ENCODE results near the gene DPY19L1. TPM values are rescaled to one million over a fixed set of nuclear protein-coding genes. Genes with fewer than 3 reads are reported as not detected.
"Not testable (repeated sequence)": the region's sequence is repeated elsewhere in the genome, so short reads cannot be mapped to it uniquely, and the experiment has no call there.

Gene DPY19L1
- total RNA-seq (10 to 100 TPM; 25.4 to 41.6 (median 29.9) TPM), polyA plus RNA-seq (1 to 10 TPM; 4.8 to 7.3 (median 6.8) TPM)
- long read RNA-seq, donor 1, full-length matches to known transcripts: 1 of 1 reads
- long read RNA-seq, donor 1, partial matches to known transcripts: 0 of 1 reads
- long read RNA-seq, donor 1, other reads (novel, unspliced or antisense): 0 of 1 reads
- long read RNA-seq, donor 2: 0 reads

- Histone ChIP-seq H3K4me1 (peaks cover 14 to 53% (median 27%) of the 10 kb centered on the region in 6 donors), H3K4me3 (peak within 1 kb of the TSS; percentile 64 to 97 (median 84)), H3K36me3 (no peaks in the 10 kb centered on the region), H3K27ac (peak within 1 kb of the TSS; percentile 75 to 91 (median 87)), H3K27me3 (replicated peaks in 1 of 7) (no peaks in the 10 kb centered on the region), H3K9me3 (no peaks in the 10 kb centered on the region)
- peak in 1 of 3 donors; percentile 42 for TF ChIP-seq POLR2A (IDR thresholded peaks at IDR 0.05)
- TF ChIP-seq CTCF (IDR thresholded peaks at IDR 0.05 in 8 of 11, conservative IDR thresholded peaks at IDR 0.05 in 3 of 11): no peak
- peak in 2 of 3 donors; percentile 68 to 79 for TF ChIP-seq POLR2AphosphoS5 (IDR thresholded peaks at IDR 0.05)
- no peak for DNase-seq
- intact Hi-C loops (cut with DNase I; ENCODE audit: low total_unique reads): loop anchor here (10.0 kb wide), 1 partner anchor 212 kb away; no protein-coding TSS in a partner anchor
- WGBS, 5 donors: 0 to 5% (median 0%) methylated on average over 3 to 48 of the region's 48 CpGs
Observed at GRCh38 chr7:35037211-35037525, at the start of gene DPY19L1. Gene DPY19L1, minus strand, starts transcription at chr7:35037485. Its CDS starts 91 bp downstream, at chr7:35037394.

GRCh38 chr7:35079517-35079916, 42.2 kb upstream of the DPY19L1 start:
- H3K27me3 ChIP-seq (replicated peaks in 1 of 7); intact Hi-C loops (cut with DNase I; ENCODE audit: low total_unique reads); H3K9me3 ChIP-seq; H3K27ac ChIP-seq; H3K4me1 ChIP-seq; DNase-seq; H3K36me3 ChIP-seq; H3K4me3 ChIP-seq: not testable (repeated sequence)
- 83 to 94% (median 92%) methylated on average over 3 of the region's 3 CpGs for WGBS, 5 donors

- H3K4me3 ChIP-seq; intact Hi-C loops (cut with DNase I; ENCODE audit: low total_unique reads); DNase-seq; H3K9me3 ChIP-seq; H3K36me3 ChIP-seq; H3K4me1 ChIP-seq; H3K27ac ChIP-seq: not testable (repeated sequence)
- H3K27me3 ChIP-seq (replicated peaks in 1 of 7): peaks cover 0 to 12% (median 0%) of the 10 kb centered on the region in 7 donors
- WGBS, 5 donors: 58 to 69% (median 68%) methylated on average over 5 of the region's 5 CpGs
Observed at GRCh38 chr7:35074008-35074407, 36.7 kb upstream of the DPY19L1 start.

GRCh38 chr7:35072950-35073827, 35.9 kb upstream of the DPY19L1 start:
- peak in 5 of 11 experiments; percentile 20 to 37 (median 27) for TF ChIP-seq CTCF (IDR thresholded peaks at IDR 0.05 in 8 of 11, conservative IDR thresholded peaks at IDR 0.05 in 3 of 11)
- H3K9me3 ChIP-seq; H3K36me3 ChIP-seq; H3K4me1 ChIP-seq; H3K4me3 ChIP-seq; DNase-seq; H3K27ac ChIP-seq; intact Hi-C loops (cut with DNase I; ENCODE audit: low total_unique reads): not testable (repeated sequence)
- WGBS, 5 donors: 33 to 42% (median 38%) methylated on average over 14 of the region's 14 CpGs
- peaks cover 0 to 12% (median 0%) of the 10 kb centered on the region in 7 donors for H3K27me3 ChIP-seq (replicated peaks in 1 of 7)

GRCh38 chr7:35069084-35069483, 31.8 kb upstream of the DPY19L1 start:
- DNase-seq: peak; percentile 51
- H3K4me3 ChIP-seq; H3K9me3 ChIP-seq; H3K4me1 ChIP-seq; intact Hi-C loops (cut with DNase I; ENCODE audit: low total_unique reads); H3K27ac ChIP-seq; H3K36me3 ChIP-seq: not testable (repeated sequence)
- H3K27me3 ChIP-seq (replicated peaks in 1 of 7): peaks cover 0 to 12% (median 0%) of the 10 kb centered on the region in 7 donors
- WGBS, 5 donors: 84 to 95% (median 86%) methylated on average over 1 of the region's 1 CpG

- H3K4me3 ChIP-seq; H3K36me3 ChIP-seq; H3K27ac ChIP-seq; H3K4me1 ChIP-seq; H3K9me3 ChIP-seq; intact Hi-C loops (cut with DNase I; ENCODE audit: low total_unique reads); H3K27me3 ChIP-seq (replicated peaks in 1 of 7); DNase-seq: not testable (repeated sequence)
- 36 to 58% (median 40%) methylated on average over 2 of the region's 2 CpGs for WGBS, 5 donors
Observed at GRCh38 chr7:35065382-35065781, 28.1 kb upstream of the DPY19L1 start.

GRCh38 chr7:35058571-35058970, 21.3 kb upstream of the DPY19L1 start:
- H3K4me3 ChIP-seq; H3K36me3 ChIP-seq; H3K27me3 ChIP-seq (replicated peaks in 1 of 7); intact Hi-C loops (cut with DNase I; ENCODE audit: low total_unique reads); H3K9me3 ChIP-seq; H3K27ac ChIP-seq; H3K4me1 ChIP-seq; DNase-seq: not testable (repeated sequence)
- 92 to 100% (median 93%) methylated on average over 3 of the region's 3 CpGs for WGBS, 5 donors

- 80 to 91% (median 88%) methylated on average over 10 to 11 of the region's 11 CpGs for WGBS, 5 donors
- H3K9me3 ChIP-seq; DNase-seq; intact Hi-C loops (cut with DNase I; ENCODE audit: low total_unique reads); H3K27me3 ChIP-seq (replicated peaks in 1 of 7); H3K27ac ChIP-seq; H3K4me1 ChIP-seq; H3K4me3 ChIP-seq; H3K36me3 ChIP-seq: not testable (repeated sequence)
Observed at GRCh38 chr7:35057505-35058451, 20.5 kb upstream of the DPY19L1 start.

Measured in spleen (tissue), 13 donors.